WI38 (cell line): ENCODE measurements around the gene LY6G5C.

Experiments
- H3K4me3 ChIP-seq: 2 replicates; pipeline ENCODE4 v1.5.1; 2011; ENCODE audit warnings: low read depth, mild to moderate bottlenecking, control low read depth, low read length
- CTCF ChIP-seq: IDR thresholded peaks from 2 replicates; pipeline ENCODE4 v1.5.1; 2012; ENCODE audit warnings: low read depth, mild to moderate bottlenecking, control low read depth, low read length

Gene LY6G5C

GRCh38 chr6:31719001-31719400, 38.1 kb upstream of the LY6G5C start:
- no peak overlapping the region for H3K4me3 ChIP-seq
- TF ChIP-seq CTCF, result no peak

- TF ChIP-seq CTCF, result no peak
- no peak overlapping the region for H3K4me3 ChIP-seq
Measured at GRCh38 chr6:31718265-31718664, 37.4 kb upstream of the LY6G5C start.

- TF ChIP-seq CTCF, result no peak
- no peak overlapping the region for H3K4me3 ChIP-seq
Measured at GRCh38 chr6:31717499-31718222, 36.8 kb upstream of the LY6G5C start.

GRCh38 chr6:31715022-31715958, 34.4 kb upstream of the LY6G5C start, which contains the start of gene LY6G6D:
LY6G6D (plus strand) TSS chr6:31715348; CDS start chr6:31715356, 8 bp downstream.
- TF ChIP-seq CTCF, result no peak
- no peak within 1 kb of the TSS for H3K4me3 ChIP-seq

- no peak overlapping the region for H3K4me3 ChIP-seq
- no peak for TF ChIP-seq CTCF
Measured at GRCh38 chr6:31713991-31714684, 33.3 kb upstream of the LY6G5C start.

- no peak for TF ChIP-seq CTCF
- no peak overlapping the region for H3K4me3 ChIP-seq
Measured at GRCh38 chr6:31713465-31713864, 32.6 kb upstream of the LY6G5C start.

GRCh38 chr6:31712296-31712695, 31.4 kb upstream of the LY6G5C start:
- TF ChIP-seq CTCF, result no peak

More at GRCh38 chr6:31712296-31712695, 31.4 kb upstream of the LY6G5C start:
- no peak overlapping the region for H3K4me3 ChIP-seq
